GM18870 (cell line): ENCODE results near the gene RHOXF1.
"Not testable (repeated sequence)": the region's sequence is repeated elsewhere in the genome, so short reads cannot be mapped to it uniquely, and the experiment has no call there.

Experiments
- ATAC-seq: cut with Tn5 transposase; IDR thresholded peaks from one replicate; pipeline ENCODE4 v1.9.1; 2021; ENCODE audit warnings: moderate library complexity; ENCODE audit not compliant: unreplicated experiment

Gene RHOXF1

GRCh38 chrX:120087289-120088017 lies 28.3 kb downstream of the RHOXF1 start:
- ATAC-seq, result no peak

DNA sequence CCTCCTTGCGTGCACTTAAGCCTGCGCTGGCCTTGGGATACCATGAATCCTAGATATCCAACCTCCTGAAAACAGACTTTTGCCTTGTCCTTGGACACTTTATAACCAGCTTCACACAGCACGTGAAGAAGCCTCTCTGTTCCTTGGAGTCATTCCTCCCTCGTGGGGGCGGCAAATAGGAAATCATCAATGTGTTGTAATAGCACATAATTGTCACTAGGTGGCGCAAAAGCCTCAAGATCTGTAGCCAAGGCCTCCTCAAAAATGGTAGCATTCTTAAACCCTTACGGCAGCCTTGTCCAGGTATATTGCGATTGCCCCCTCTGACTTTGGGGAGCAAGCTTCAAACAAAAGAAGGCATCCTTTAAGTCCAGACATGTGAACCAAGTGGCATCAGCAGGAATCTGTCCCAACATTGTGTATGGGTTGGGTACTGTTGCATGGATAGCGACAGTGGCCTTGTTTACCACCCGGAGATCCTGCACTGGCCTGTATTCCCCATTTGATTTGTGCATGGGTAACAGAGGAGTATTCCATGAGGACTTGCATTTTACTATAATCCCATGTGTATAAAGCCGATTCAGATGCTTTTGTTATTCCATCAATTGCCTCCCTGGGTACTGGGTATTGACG lies 30.0 kb downstream of the RHOXF1 start:
- ATAC-seq, result not testable (repeated sequence)

DNA sequence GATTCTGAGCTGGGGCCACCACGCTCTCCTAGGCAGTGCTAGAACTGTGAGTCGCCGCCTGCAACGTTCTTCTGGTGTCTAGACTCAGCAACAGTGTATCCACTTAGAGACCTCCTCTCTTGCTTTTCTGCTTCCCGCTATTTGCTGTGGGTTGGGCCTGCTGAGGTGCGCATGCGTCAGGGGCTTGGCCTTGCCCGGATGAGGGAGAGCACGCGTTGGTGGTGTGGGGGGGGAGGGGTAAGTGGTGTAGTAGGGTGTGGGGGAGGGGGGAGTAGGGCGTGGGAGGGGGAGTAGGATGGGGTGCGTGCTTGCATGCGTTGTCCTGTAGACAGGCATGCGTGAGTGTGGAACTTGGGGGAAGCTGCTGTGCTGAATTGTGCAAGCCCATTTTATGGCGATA lies 38.1 kb downstream of the RHOXF1 start, which contains the start of gene RHOXF2B:
TSS of gene RHOXF2B (minus strand) at position 101 of the 400 bp plus-strand sequence. CDS start 138 bp downstream, outside the sequence.
- ATAC-seq, result not testable (repeated sequence)

DNA sequence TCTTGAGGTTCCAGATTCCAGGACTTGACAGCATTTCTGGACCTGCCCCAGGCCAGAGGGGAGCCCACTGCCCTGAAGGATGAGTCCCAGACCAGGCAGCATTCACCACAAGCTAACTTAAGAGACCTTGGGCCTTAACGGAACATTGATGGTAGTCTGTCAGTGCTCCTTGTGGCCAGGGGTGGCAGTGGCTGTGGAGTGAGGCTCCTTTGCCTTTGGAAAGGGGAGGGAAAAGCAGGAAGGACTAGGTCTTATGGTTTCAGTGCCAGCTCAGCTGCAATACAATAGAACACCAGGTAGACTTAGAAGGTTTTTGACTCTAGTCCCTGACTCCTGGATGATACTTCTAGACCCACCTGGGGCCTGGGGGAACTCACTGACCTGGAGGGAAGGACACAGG lies 49.5 kb downstream of the RHOXF1 start:
- ATAC-seq, result not testable (repeated sequence)
